Heart left ventricle (tissue), 16 donors: ENCODE results near the gene NELL1. TPM values are rescaled to one million over a fixed set of nuclear protein-coding genes. Genes with fewer than 3 reads are reported as not detected.

Source experiments
- ATAC-seq, 4 donors: fragments of 200-7000 bp; cut with Tn5 transposase; one replicate each; pipeline ENCODE4 v1.9.1; 2020 to 2022; ENCODE audit warnings: moderate library complexity in 4 of 4, mild to moderate bottlenecking in 3 of 4, moderate number of reproducible peaks in 1 of 4
- DNase-seq, 5 donors: peaks; one replicate each; pipeline ENCODE4 v3.0.0-alpha.2; 2020
- H3K27ac ChIP-seq, 12 donors: fragments of 200-600 bp; sonication (generic) in 4 of 12; one replicate each; pipeline versions ENCODE4 v1.5.0 to v1.8.0; 2016 to 2022; ENCODE audit warnings: mild to moderate bottlenecking in 2 of 12
- H3K27me3 ChIP-seq, 9 donors: fragments of 200-600 bp; sonication (generic) in 2 of 9; one replicate each; pipeline versions ENCODE4 v1.5.1 to v1.8.0; 2016 to 2022; ENCODE audit warnings: mild to moderate bottlenecking in 3 of 9
- H3K36me3 ChIP-seq, 9 donors: fragments of 200-600 bp; sonication (generic) in 2 of 9; one replicate each; pipeline versions ENCODE4 v1.5.0 to v1.8.0; 2018 to 2022; ENCODE audit warnings: mild to moderate bottlenecking in 2 of 9
- H3K4me1 ChIP-seq, 12 donors: fragments of 200-600 bp; sonication (generic) in 4 of 12; one replicate each; pipeline versions ENCODE4 v1.5.0 to v1.8.0; 2016 to 2022; ENCODE audit warnings: mild to moderate bottlenecking in 3 of 12
- H3K4me3 ChIP-seq, 12 donors: fragments of 200-600 bp; sonication (generic) in 4 of 12; one replicate each; pipeline versions ENCODE4 v1.5.0 to v1.8.0; 2017 to 2022; ENCODE audit warnings: mild to moderate bottlenecking in 9 of 12, moderate library complexity in 4 of 12
- H3K9me3 ChIP-seq, 12 donors: fragments of 200-600 bp; sonication (generic) in 4 of 12; one replicate each; pipeline versions ENCODE4 v1.5.0 to v1.8.0; 2016 to 2022; ENCODE audit warnings: mild to moderate bottlenecking in 1 of 12
- POLR2A ChIP-seq, 2 donors: fragments of 450-650 bp; IDR thresholded peaks; one replicate each; pipeline ENCODE4 v1.6.1; 2017; ENCODE audit warnings: antibody characterized with exemption in 2 of 2, mild to moderate bottlenecking in 2 of 2, moderate library complexity in 2 of 2
- WGBS, 4 donors: extraction: QIAGEN DNeasy Blood & Tissue Kit in 2 of 4; methylation state at CpG; one replicate each; pipeline versions ENCODE4 v1.1.5 to v1.1.7; 2013 to 2018; 5-methylcytosine and 5-hydroxymethylcytosine counted together
- intact Hi-C, 10 donors: fragments of 100-400 bp; cut with DNase I; formaldehyde crosslinking; loops; one replicate each; pipeline versions ENCODE4 v1.11.1 to v1.14.2; 2022
- polyA plus RNA-seq, 2 donors: library from polyadenylated mRNA; stranded (reverse); fragments of 200-250 nt; gene quantifications; one replicate each; pipeline ENCODE4 v1.2.3, GENCODE V29; 2013
- total RNA-seq, 9 donors: library from RNA; depleted of rRNA in 2 of 9; stranded (reverse); fragments of >200 nt in 2 of 9; fragmentation: NEBNext Ultra II Directional in 3 of 9; extraction: Animal tissue kit (Norgen Biotek cat#: 25700) in 3 of 9; gene quantifications; one replicate each; pipeline versions ENCODE4 v1.1.0 to v1.2.4, GENCODE V29; 2016 to 2023
- TF ChIP-seq, protein P1 (sequence below), 12 donors: fragments of 200-600 bp; sonication (generic) in 4 of 12; IDR thresholded peaks; one replicate each; pipeline versions ENCODE4 v1.5.0 to v1.8.0; 2018 to 2022; ENCODE audit warnings: antibody characterized with exemption in 12 of 12, mild to moderate bottlenecking in 5 of 12
- donor health status: ischemic (EF 13 %, LVEDD 7.1; RV severe dilation, severe dysfunction).
- donor health status: healthy with polysubstance abuse.
- donor health status: DM: no; HTN: yes; CAD: no.
- donor health status: DM: no; HTN: no; CAD: no.
- donor health status: ischemic (EF 25% LVEDD 6.9; RV normal size, moderate dysfunction).
- donor health status: ischemic (EF 25% LVEDD 5.7; RV mildly dilated, moderate dysfunction).
- donor health status: healthy.
- donor health status: DM: yes; HTN: yes; CAD: no.
- donor health status: ischemic (EF 35%, LVEDD 5.7; RV mildly dilated, moderate dysfunction).
- donor health status: nonischemic (EF 11% LVEDD 7.7; RV severe dilation, severe dysfunction).
- donor health status: DM: yes; HTN: yes; CAD: no.
- donor health status: PGD.
- donor health status: ischemic (EF 29% LVEDD 5.4; RV normal size, mild dysfunction).
- donor health status: nonischemic (EF 23%, LVEDD 6.1; RV moderate dilation, normal function).

Gene NELL1
- total and polyA plus RNA-seq, 11 donors = 1.6 TPM; not detected in 10

DNA sequence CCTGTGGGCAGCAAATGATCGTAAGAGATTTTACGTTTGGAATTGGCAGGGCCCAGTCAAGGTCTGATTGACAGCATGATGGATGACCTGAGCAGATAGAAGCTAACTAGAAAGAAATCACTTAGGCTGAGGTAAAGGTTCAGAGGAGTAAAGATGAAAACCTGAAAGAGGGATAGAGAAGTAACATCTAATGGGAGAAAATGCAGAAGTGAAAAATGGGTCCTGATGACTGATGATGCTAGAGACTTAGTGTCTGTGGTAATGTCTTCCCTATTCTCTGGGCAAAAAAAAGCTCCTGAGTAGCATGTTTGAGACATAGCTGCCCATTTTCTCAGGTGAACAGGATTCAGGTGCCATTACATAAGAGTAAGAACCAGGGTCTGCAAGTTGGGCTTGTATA lies 894.7 kb downstream of the NELL1 start:
- 55 to 87% (median 68%) methylated on average over 2 of the region's 2 CpGs for WGBS, 4 donors

DNA sequence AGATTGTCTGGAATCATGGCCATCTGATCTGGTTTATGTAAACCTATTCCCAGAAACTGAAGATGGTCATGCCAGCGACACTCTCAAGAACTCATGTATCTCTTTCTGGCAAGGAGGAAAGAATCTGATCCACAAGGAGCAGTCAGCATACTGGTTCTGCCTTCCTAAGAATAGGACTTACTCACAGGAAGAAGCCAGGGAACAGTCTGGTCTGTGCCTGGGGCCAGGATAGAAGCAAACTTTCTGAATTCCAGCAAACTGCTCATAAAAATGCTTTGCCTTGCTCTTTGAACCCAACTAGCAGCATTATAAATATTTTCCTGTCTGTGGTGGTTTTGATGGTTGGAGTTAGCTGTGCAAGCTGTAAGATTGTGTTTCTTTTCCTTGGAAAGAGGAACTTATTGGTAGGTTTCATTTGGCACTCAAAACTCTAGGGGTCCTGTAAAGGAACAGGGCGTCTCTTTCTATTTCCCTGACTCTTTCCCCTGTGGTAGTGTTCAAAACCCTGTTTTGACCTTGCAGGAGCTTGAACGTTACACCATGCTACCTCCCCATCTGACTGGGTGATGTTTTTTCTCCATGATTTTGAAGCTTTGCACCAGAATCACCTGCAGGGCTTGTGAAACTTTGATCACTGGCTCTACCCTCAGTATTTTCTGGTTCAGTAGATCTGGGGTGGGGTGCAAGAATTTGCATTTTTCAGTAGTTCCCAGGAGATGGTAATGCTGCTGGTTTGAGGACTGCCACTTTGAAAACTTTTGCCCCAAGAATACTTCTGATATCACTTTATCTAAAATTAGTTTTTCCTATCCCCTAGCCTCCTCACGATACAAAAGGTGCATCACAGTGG lies 895.7 kb downstream of the NELL1 start:
- Histone ChIP-seq H3K27ac (no peak overlapping the region), H3K4me1 (no peaks in the 10 kb centered on the region), H3K27me3 (no peaks in the 10 kb centered on the region), H3K9me3 (no peaks in the 10 kb centered on the region), H3K36me3 (no peaks in the 10 kb centered on the region), H3K4me3 (no peak overlapping the region)
- TF ChIP-seq, protein P1, sequence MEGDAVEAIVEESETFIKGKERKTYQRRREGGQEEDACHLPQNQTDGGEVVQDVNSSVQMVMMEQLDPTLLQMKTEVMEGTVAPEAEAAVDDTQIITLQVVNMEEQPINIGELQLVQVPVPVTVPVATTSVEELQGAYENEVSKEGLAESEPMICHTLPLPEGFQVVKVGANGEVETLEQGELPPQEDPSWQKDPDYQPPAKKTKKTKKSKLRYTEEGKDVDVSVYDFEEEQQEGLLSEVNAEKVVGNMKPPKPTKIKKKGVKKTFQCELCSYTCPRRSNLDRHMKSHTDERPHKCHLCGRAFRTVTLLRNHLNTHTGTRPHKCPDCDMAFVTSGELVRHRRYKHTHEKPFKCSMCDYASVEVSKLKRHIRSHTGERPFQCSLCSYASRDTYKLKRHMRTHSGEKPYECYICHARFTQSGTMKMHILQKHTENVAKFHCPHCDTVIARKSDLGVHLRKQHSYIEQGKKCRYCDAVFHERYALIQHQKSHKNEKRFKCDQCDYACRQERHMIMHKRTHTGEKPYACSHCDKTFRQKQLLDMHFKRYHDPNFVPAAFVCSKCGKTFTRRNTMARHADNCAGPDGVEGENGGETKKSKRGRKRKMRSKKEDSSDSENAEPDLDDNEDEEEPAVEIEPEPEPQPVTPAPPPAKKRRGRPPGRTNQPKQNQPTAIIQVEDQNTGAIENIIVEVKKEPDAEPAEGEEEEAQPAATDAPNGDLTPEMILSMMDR (IDR thresholded peaks at IDR 0.05) = no peak
- no peak for TF ChIP-seq POLR2A (IDR thresholded peaks at IDR 0.05)
- WGBS, 4 donors = 65 to 74% (median 66%) methylated on average over 4 of the region's 4 CpGs
- intact Hi-C loops = no loop called here
- no peak for DNase-seq
- ATAC-seq = no peak

More for the DNA sequence above, 894.7 kb downstream of the NELL1 start:
- H3K4me1 ChIP-seq = no peaks in the 10 kb centered on the region
- no peak for TF ChIP-seq POLR2A (IDR thresholded peaks at IDR 0.05)
- TF ChIP-seq, protein P1 (IDR thresholded peaks at IDR 0.05) = no peak
- H3K36me3 ChIP-seq = no peaks in the 10 kb centered on the region
- no peak for DNase-seq
- intact Hi-C loops = no loop called here
- H3K9me3 ChIP-seq = no peaks in the 10 kb centered on the region
- H3K4me3 ChIP-seq = no peak overlapping the region
- H3K27me3 ChIP-seq = no peaks in the 10 kb centered on the region
- no peak for ATAC-seq
- H3K27ac ChIP-seq = no peak overlapping the region

DNA sequence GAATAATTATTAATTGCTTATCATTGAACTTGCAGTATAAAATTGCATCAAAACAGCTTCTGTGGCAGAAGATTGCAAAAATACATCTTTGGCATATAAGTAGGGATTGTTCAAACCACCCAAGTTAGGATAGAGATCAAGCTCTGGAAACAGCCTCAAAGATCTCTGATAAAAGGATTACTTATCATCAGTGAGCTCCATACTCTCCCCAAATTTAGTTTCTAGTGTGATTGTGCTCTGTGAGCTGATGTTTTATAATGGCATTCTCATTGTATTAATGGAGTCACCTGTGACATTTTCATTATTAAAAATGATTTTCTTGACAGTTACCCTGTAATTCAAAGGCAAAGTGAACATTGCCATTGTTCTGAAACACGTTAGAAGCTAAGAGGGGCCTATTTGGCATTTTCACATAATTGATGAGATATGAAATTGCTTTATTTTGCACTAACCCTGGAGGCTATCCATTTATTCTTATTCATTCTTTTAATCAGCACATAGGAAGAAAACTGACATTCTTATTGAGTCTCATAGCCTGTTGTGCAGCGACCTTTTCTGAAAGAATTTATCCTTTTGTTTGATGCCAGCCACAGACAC lies 897.2 kb downstream of the NELL1 start:
- intact Hi-C loops = no loop called here
- Histone ChIP-seq H3K36me3 (no peaks in the 10 kb centered on the region), H3K27me3 (no peaks in the 10 kb centered on the region), H3K27ac (no peak overlapping the region), H3K9me3 (no peaks in the 10 kb centered on the region), H3K4me3 (no peak overlapping the region), H3K4me1 (no peaks in the 10 kb centered on the region)
- ATAC-seq (no peak), DNase-seq (no peak)
- 30 to 63% (median 51%) methylated on average over 2 of the region's 2 CpGs for WGBS, 4 donors
- no peak for TF ChIP-seq POLR2A (IDR thresholded peaks at IDR 0.05)
- TF ChIP-seq, protein P1 (IDR thresholded peaks at IDR 0.05) = no peak

DNA sequence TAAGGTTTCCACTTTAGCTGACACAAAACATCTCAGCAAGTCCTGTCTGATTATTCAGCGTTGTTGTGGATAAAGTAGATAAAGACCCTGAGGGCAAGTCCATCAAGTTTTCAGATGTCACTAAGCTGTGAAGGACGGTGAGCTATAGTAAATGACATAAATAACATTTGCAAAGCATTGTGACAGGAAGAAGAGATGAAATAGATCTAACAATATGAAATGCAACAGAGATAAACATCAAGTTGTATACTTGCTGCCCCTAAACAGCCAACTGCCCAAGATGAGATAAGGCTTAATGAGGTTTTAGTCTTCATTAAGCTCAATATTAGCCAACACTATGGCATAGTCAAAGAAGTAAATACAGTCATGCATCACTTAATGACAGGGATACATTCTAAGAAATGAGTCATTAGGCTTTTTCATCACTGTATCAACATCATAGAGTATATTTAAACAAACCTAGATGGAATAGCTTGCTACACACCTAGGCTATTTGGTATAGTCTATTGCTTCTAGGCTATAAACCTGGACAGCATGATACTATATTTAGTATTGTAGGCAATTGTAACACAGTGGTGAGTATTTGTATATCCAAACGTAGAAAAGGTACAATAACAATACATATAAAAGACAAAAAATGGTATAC lies 898.4 kb downstream of the NELL1 start:
- Histone ChIP-seq H3K36me3 (no peaks in the 10 kb centered on the region), H3K27ac (no peak overlapping the region), H3K4me1 (no peaks in the 10 kb centered on the region), H3K4me3 (no peak overlapping the region), H3K27me3 (no peaks in the 10 kb centered on the region), H3K9me3 (no peaks in the 10 kb centered on the region)
- no peak for ATAC-seq
- intact Hi-C loops = no loop called here
- no peak for DNase-seq
- 58 to 66% (median 63%) methylated on average over 3 of the region's 3 CpGs for WGBS, 4 donors
- no peak for TF ChIP-seq POLR2A (IDR thresholded peaks at IDR 0.05)
